Upper lobe of right lung (tissue), 1 donor: Measurements from ENCODE around the gene ACTN1. TPM values are rescaled to one million over a fixed set of nuclear protein-coding genes. Genes with fewer than 3 reads are reported as not detected.

Experiments used
- ATAC-seq: fragments of 200-7000 bp; cut with Tn5 transposase; one replicate; pipeline ENCODE4 v1.9.1; 2020; ENCODE audit warnings: mild to moderate bottlenecking, moderate library complexity
- DNase-seq: peaks from one replicate; pipeline ENCODE4 v3.0.0-alpha.2; 2020
- H3K27ac ChIP-seq: fragments of 200-600 bp; one replicate; pipeline ENCODE4 v1.8.0; 2022
- H3K27me3 ChIP-seq: fragments of 200-600 bp; one replicate; pipeline ENCODE4 v1.8.0; 2022; ENCODE audit warnings: mild to moderate bottlenecking
- H3K36me3 ChIP-seq: fragments of 200-600 bp; one replicate; pipeline ENCODE4 v1.8.0; 2022
- H3K4me1 ChIP-seq: fragments of 200-600 bp; one replicate; pipeline ENCODE4 v1.8.0; 2022
- H3K4me3 ChIP-seq: fragments of 200-600 bp; one replicate; pipeline ENCODE4 v1.8.0; 2022; ENCODE audit warnings: mild to moderate bottlenecking
- H3K9me3 ChIP-seq: fragments of 200-600 bp; one replicate; pipeline ENCODE4 v1.8.0; 2022
- CTCF ChIP-seq: fragments of 200-600 bp; IDR thresholded peaks from one replicate; pipeline ENCODE4 v1.8.0; 2022; ENCODE audit warnings: antibody characterized with exemption
- intact Hi-C: fragments of 100-400 bp; cut with DNase I; formaldehyde crosslinking; loops from one replicate; pipeline ENCODE4 v1.11.0; 2022
- total RNA-seq: library from RNA; stranded (reverse); fragmentation: NEBNext Ultra II Directional; extraction: Animal tissue kit (Norgen Biotek cat#: 25700); gene quantifications from one replicate; pipeline ENCODE4 v1.2.1, GENCODE V29; 2021
- donor health status: DM: no; HTN: yes; CAD: no; lungs with severe emphysema.

ACTN1 gene
- total RNA-seq, 1 donor from 2014 or later: 177 TPM

GRCh38 chr14:68892961-68893360 lies 86.1 kb downstream of the ACTN1 start:
- TF ChIP-seq CTCF: no peak
- ATAC-seq (no peak), DNase-seq (no peak)
- Histone ChIP-seq H3K4me3 (no peak overlapping the region), H3K9me3 (no peaks in the 10 kb centered on the region), H3K27me3 (no peaks in the 10 kb centered on the region), H3K4me1 (no peaks in the 10 kb centered on the region), H3K36me3 (peaks cover 87% of the 10 kb centered on the region), H3K27ac (no peak overlapping the region)
- intact Hi-C loops: no loop called here

- ATAC-seq (no peak), DNase-seq (peak; percentile 41)
- Histone ChIP-seq H3K4me3 (no peak overlapping the region), H3K27ac (no peak overlapping the region), H3K4me1 (no peaks in the 10 kb centered on the region), H3K36me3 (peaks cover 87% of the 10 kb centered on the region), H3K27me3 (no peaks in the 10 kb centered on the region), H3K9me3 (no peaks in the 10 kb centered on the region)
- intact Hi-C loops: no loop called here
- TF ChIP-seq CTCF: no peak
Measured at GRCh38 chr14:68891851-68892660, 87.0 kb downstream of the ACTN1 start.

GRCh38 chr14:68890173-68890931 lies 88.8 kb downstream of the ACTN1 start:
- no peak overlapping the region for H3K27ac ChIP-seq
- no peaks in the 10 kb centered on the region for H3K9me3 ChIP-seq
- no peak overlapping the region for H3K4me3 ChIP-seq
- no peak for ATAC-seq
- DNase-seq: no peak
- intact Hi-C loops: no loop called here
- peaks cover 88% of the 10 kb centered on the region for H3K36me3 ChIP-seq
- no peak for TF ChIP-seq CTCF
- H3K4me1 ChIP-seq: no peaks in the 10 kb centered on the region
- no peaks in the 10 kb centered on the region for H3K27me3 ChIP-seq

- ATAC-seq: no peak
- no peak for TF ChIP-seq CTCF
- H3K36me3 ChIP-seq: peaks cover 94% of the 10 kb centered on the region
- intact Hi-C loops: no loop called here
- DNase-seq: no peak
- H3K27me3 ChIP-seq: no peaks in the 10 kb centered on the region
- H3K27ac ChIP-seq: no peak overlapping the region
- no peaks in the 10 kb centered on the region for H3K9me3 ChIP-seq
- H3K4me3 ChIP-seq: no peak overlapping the region
- no peaks in the 10 kb centered on the region for H3K4me1 ChIP-seq
Measured at GRCh38 chr14:68888883-68889282, 90.2 kb downstream of the ACTN1 start.

GRCh38 chr14:68888025-68888850 lies 90.9 kb downstream of the ACTN1 start:
- Histone ChIP-seq H3K27me3 (no peaks in the 10 kb centered on the region), H3K4me3 (no peak overlapping the region), H3K27ac (no peak overlapping the region), H3K9me3 (no peaks in the 10 kb centered on the region), H3K4me1 (no peaks in the 10 kb centered on the region), H3K36me3 (peaks cover 94% of the 10 kb centered on the region)
- no peak for ATAC-seq
- TF ChIP-seq CTCF: no peak
- intact Hi-C loops: no loop called here
- no peak for DNase-seq
